Measurements from ENCODE around the gene DCUN1D3.
"Not testable (repeated sequence)": the region's sequence is repeated elsewhere in the genome, so short reads cannot be mapped to it uniquely, and the experiment has no call there.

Gene DCUN1D3, protein sequence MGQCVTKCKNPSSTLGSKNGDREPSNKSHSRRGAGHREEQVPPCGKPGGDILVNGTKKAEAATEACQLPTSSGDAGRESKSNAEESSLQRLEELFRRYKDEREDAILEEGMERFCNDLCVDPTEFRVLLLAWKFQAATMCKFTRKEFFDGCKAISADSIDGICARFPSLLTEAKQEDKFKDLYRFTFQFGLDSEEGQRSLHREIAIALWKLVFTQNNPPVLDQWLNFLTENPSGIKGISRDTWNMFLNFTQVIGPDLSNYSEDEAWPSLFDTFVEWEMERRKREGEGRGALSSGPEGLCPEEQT

DNA sequence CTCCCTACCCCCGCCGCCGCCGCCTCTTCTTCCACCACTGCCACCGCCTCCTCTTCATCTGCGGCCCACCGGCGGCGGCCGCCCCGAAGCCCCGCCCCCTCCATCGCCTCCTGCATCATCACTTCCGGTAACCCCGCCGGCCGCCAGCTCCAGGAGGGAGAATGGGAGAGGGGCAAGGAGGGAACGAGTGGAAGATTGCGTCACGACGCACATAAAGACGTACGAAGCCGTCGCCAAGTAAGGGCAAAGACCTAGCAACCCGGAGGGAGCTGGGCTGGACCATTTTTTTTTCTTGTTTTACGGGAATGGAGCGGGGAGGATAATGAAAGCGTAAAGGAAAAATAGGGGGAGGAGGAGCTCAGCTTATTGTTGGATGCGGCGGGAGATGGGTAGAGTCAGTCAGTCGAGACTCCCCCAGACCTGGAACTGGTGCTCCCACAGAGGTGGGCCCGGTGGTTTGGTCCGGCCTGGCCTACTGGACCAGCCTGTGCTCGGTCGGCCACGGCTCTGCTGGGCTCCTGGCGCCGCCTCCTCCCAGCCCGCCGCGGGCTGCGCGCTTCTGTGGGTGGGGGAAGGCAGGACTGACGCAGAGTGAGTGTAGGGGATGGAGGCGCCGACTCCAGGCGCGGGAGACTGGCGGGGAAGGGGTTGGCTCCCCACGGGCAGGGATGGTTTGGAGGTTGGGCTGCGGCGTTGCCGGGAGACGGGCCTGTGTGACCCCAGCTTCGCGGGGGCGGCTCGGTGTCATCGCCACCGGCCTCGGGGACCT, at the start of gene DCUN1D3, which contains the start of gene LYRM1:
TSS of gene DCUN1D3 (minus strand) at position 60 of the 769 bp plus-strand sequence. CDS start 37,820 bp downstream, outside the sequence.
TSS of gene LYRM1 (plus strand) at position 473 of the 769 bp plus-strand sequence. CDS start 14,785 bp downstream, outside the sequence.
- DNase-seq (ENCODE audit: low read depth in 2 of 2), result peak; percentile 69 to 75

DNA sequence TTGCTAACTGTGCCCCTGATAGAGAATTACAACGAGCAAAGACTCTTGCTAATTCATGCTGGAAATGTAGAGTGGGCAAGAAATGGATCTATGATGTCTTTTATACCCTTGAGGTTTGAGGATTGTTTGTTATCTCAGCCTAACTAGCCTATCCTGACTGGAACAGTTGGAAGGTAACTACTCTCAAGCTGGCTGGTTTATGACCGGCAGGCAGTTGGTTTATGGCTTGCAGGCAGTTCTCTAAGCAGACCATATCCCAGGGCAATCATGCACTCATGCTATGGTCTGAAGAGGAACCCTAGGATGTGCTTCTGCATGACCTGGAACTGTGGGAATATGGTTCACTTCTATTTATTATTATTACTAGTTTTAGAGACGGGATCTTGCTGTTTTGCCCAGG, 49.5 kb upstream of the DCUN1D3 start:
- DNase-seq (ENCODE audit: low read depth in 2 of 2), result no peak

DNA sequence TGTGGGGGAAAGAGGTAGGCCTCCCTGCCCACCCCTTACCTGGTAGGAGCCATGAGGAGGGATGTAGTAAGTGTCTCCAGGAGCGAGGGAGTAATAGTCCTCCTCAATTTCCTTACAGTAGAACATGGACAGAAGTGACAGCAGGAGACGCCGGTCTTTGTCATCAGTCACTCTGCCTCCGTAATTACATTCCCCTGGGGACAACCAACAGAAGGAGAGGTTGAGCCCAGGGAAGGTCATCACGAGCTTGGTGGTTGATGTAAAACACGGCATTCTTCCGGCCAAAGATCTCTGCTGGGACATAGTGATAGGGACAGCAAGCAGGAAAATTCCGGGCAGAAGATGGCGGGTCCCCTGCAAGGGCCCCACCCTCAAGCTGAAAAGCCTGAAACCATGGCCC, 48.3 kb upstream of the DCUN1D3 start:
- no peak for DNase-seq (ENCODE audit: low read depth in 2 of 2)

DNA sequence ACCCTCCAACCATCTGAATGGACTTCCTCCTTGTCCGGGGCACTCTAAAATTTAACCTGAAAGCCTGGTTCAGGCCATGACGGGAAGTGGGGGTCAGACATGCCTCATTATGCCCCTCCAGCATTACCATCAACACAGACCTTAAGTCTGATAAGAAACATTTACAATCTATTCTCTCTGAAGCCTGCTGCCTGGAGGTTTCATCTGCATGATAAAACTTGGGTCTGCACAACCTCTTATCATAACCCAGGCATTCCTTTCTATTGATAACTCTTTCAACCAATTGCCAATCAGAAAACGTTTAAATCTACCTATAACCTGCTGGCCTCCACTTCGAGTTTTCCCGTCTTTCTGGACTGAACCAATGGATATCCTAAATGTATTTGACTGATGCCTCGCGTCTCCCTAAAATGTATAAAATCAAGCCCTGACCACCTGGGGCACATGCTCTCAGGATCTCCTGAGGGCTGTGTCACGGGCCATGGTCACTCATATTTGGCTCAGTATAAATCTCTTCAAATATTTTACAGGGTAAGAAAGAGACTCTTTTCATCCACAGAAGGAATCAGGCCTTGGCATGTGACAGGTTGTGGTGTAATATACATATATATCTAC, 46.0 kb upstream of the DCUN1D3 start:
- DNase-seq (ENCODE audit: low read depth in 2 of 2), result no peak

DNA sequence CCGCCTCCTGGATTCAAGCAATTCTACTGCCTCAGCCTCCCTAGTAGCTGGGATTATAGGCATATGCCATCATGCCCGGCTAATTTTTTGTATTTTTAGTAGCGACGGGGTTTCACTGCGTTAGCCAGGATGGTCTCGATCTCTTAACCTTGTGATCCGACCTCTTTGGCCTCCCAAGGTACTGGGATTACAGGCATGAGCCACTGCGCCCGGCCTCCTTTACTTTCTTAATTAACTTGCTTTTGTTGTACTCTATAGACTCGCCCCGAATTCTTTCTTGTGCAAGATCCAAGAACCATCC, 45.4 kb upstream of the DCUN1D3 start:
- DNase-seq (ENCODE audit: low read depth in 2 of 2), result not testable (repeated sequence)

DNA sequence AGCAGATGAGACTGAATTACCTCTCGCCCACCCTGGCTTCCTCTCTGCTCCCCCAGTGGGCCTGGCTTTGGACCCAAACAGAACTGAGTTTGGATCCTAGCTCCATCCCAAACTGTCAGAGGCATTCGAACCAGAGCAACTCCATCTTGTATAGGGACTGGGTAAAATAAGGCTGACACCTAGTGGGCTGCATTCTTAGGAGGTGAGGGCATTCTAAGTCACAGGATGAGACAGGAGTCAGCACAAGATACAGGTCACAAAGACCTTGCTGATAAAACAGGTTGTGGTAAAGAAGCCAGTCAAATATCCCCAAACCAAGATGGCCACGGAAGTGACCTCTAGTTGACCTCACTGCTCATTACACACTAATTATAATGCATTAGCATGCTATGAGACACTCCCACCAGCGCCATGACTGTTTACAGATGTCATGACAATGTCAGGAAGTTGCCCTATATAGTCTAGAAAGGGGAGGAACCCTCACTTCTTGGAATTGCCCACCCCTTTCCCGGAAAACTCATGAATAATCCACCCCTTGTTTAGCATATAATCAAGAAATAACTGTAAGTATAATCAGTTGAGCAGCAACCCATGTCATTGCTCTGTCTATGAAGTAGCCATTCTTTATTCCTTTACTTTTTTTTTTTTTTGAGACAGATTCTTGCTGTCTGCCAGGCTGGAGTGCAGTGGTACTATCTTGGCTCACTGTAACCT, 44.9 kb upstream of the DCUN1D3 start:
- DNase-seq (ENCODE audit: low read depth in 2 of 2), result no peak

DNA sequence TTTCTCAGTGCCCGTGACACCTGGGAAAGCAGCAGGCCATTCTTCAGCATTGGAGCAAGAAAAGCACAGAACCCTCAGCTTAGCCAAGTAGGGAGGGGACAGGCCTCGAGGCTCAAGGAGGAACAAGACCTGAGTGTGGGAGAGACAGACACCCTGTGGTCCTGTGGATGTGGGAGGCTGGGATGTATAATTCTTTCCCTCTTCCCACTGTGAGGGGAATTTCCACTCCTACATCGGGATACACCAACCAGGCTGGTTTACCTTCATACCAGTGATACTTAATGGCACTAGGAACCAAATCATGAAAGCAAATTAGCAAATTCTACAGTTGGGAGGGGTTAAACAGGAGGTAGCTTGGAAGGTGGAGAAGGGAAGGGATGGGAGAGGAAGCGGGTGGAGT, 42.1 kb upstream of the DCUN1D3 start:
- no peak for DNase-seq (ENCODE audit: low read depth in 2 of 2)

DNA sequence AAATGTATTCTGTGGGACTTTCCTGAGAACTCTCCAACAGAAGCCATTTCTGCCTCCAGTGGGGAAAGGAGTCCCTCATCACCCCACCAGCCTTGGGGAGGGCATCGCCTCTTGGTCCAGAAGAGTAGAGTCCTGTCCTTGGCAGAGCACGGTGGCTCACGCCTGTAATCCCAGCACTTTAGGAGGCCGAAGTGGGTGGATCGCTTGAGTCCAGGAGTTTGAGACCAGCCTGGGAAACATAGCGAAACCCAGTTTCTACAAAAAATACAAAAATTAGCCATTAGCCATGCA, 41.4 kb upstream of the DCUN1D3 start:
- DNase-seq (ENCODE audit: low read depth in 2 of 2), result no peak

DNA sequence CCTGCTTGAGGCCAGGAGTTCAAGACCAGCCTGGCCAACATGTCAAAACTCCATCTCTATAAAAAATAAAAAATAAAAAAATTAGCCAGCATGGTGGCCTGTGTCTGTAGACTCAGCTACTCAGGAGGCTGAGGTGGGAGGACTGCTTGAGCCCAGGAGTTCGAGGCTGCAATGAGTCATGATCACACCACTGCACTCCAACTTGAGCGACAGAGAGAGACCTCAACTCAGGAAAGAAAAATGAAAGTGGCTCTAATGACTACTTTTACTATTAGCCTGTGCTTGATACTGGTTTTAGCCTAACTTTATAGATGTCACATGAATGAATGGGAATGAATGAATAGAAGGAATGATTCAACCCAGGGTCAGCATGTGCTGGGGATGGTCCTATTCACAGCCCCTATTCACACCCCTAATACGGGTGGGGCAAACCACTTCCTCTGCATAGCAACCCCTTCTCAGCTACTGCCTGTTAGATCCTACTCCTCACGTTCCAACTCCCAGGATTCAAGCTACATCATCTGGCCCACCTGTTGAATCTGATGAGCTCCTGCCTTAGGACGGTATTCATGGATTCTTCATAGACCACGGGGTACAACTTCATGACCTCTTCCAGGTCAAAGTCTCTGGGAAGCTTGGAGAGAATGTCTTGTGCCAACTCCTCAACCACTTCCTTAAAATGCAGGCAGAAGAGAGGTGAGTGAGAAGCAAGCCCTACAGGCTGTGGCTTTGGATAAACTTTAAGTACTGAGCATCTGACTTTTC, 40.9 kb upstream of the DCUN1D3 start:
- DNase-seq (ENCODE audit: low read depth in 2 of 2), result no peak

DNA sequence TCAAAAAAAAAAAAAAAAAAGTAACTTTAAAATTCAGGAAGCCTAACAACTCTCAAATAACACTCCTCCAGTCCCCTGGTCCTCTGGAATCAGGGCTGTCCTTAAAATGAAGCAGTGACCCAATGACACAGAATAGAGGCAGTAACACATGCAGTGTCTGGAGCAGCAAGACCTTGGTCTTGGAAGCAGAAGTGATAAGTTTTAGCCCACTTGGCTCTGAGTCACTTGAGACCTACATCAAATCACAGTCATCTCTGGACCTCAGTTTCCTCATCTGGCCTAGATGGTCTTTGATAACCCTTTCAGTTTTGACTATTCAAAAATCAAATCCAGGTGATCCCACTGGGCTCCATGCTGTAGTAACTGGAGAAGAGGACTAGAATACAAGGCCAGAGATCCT, 39.5 kb upstream of the DCUN1D3 start:
- DNase-seq (ENCODE audit: low read depth in 2 of 2), result no peak

DNA sequence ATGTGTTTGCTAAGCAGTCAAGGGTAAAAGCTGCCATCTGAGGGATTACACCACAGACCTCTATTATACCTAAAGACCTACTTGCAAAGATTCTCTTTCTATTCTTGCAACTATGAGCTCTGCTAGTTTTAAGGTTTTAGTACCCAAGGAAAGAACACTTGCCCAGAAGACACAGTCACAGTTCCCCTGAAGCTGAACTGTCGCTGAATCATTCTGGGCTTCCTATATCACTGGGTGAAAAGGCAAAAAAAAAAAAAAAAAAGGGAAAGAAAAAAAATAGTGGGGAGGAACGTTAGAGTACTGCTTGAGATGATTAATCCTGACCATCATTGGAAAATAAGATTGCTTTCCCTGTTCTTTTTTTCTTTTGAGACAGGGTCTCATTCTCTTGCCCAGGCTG, 38.3 kb upstream of the DCUN1D3 start:
- DNase-seq (ENCODE audit: low read depth in 2 of 2), result no peak

DNA sequence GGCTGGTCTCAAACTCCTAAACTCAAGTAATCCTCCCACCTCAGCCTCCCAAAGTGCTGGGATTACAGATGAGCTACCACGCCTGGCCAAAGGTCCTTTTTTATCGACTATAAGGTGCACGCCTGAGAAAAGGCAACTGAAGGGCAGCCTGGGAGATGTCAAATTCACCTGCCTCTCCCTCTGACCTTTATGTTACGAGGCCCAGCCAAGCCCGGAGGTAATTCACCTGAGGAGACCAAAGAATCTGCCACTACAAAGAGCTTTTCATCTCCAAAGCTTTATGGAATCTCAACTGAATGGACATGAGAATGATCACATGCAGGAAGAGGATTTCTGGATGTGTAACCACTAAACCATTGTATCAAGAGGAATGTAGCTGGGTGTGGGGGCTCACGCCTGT, 37.6 kb upstream of the DCUN1D3 start:
- DNase-seq (ENCODE audit: low read depth in 2 of 2), result no peak

DNA sequence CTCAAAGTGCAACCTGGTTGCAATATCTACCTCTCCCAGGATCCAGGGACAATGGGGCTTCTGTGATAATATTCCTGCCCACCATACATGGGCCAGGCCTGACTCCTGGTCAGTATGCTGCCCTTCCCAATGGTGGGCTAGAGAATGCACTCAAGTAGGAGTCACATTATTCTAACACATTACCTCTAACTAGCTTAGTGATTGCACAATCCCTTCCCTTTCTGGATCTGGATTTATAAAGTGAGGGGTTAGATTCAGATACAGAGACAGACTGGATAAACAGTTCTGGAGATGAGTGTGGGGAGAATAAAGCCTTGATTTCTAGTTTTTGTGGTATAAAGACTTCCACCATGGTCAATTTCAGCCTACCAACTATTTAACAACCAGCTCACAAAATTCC, 33.4 kb upstream of the DCUN1D3 start:
- DNase-seq (ENCODE audit: low read depth in 2 of 2), result no peak

DNA sequence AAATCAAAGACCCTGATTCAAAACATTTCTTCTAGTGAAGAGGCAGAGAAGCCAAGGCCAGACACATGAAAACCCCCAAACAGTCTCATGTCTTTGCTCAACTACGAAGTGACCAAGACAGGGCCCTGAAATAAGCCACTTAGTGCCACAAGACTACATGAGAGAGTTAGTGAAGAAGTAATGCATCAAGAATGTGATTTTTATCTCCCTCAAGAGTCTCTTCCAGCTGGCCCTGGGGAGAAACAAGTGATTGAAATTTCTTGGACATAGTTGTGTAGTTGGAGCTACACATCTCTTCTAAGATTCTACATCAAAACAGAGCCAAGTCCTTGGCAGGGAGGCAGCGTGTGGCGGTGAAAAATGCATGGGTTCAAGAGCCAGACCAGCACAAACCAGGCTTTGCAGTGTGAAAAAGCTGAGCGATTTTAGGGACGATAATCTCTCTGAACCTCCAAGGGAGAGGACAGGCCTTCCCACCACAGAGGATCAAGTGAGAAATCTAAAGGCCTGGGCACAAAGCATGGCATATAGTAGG, 31.0 kb upstream of the DCUN1D3 start:
- no peak for DNase-seq (ENCODE audit: low read depth in 2 of 2)

DNA sequence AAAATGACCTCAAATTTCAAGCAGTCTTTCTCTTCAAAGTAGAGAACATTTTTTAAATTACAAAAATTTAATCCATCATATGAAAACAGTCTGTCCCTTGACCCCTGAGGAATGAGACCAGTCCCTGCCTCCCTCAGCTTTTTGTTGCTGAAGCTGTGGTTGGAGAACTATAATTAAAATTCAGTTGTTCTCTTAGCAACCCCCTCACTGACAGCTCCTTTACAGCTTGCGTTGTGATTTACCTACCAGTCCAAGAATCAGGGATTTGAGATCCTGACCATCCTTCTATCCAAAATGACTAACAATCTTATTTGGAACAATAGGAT, 30.2 kb upstream of the DCUN1D3 start:
- no peak for DNase-seq (ENCODE audit: low read depth in 2 of 2)

DNA sequence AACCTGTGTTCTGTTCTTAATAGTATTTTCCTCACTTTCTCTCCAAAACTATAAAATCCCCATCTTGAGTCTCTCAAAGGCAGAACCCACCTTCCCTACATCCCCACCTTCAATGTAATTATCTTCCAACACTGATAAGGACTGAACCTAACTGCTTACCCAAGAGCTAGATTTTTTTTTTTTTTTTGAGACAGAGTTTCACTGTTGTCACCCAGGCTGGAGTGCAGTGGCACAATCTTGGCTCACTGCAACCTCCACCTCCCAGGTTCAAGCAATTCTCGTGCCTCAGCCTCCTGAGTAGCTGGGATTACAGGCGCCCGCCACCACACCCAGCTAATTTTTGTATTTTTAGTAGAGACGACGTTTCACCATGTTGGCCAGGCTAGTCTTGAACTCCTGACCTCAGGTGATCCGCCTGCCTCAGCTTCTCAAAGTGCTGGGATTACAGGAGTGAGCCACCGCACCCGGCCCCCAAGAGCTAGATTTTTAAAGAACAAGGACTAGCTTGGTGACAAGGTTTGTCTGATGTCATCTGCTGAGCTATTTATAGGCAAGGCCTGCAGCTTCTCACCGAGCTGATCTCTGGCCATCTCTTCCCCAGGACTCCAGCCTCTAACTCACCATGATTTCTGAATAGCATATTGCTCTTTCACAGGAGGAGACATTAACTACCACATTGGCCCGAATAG, 29.7 kb upstream of the DCUN1D3 start:
- not testable (repeated sequence) for DNase-seq (ENCODE audit: low read depth in 2 of 2)

DNA sequence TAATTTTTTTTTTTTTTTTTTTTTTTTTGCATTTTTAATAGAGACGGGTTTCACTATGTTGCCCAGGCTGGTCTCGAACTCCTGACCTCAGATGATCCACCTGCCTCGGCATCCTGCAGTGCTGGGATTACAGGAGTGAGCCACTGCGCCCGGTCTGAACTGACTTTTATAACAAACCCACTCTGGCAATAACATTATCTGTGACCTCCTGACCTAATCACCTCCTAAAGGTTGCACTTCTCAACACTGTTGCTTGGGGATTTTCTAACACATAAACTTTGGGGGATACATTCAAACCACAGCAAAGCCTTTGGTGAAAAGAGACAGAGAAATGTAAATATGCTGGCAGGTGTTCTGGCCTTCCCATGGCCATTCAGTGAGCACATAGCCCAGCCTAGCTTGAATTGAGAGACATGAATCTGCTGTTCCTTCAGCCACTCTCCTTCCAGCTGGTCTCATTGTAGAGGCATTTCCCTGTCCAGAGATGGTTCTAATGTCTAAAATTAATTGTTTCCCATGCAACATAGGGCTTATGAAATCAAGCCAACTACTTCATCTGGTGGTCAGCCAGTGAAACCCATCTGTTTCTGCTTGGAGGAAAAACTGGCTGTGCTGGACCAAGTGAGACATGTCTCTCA, 28.7 kb upstream of the DCUN1D3 start:
- no peak for DNase-seq (ENCODE audit: low read depth in 2 of 2)

DNA sequence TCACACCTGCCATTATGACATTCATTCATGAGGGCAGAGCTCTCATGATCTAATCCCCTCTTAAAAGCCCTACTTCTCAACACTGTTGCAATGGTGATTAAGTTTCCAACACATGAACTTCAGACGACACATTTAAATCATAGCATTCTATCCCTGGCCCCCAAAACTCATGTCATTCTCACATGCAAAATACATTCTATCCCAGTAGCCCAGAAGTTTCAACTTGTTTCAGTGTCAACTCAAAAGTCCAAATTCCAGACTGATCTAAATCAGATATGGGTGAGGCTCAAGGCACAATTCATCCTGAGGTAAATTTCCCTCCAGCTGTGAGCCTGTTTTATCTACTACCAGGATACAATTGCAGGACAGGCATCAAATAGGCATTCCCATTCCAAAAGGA, 25.6 kb upstream of the DCUN1D3 start:
- no peak for DNase-seq (ENCODE audit: low read depth in 2 of 2)

DNA sequence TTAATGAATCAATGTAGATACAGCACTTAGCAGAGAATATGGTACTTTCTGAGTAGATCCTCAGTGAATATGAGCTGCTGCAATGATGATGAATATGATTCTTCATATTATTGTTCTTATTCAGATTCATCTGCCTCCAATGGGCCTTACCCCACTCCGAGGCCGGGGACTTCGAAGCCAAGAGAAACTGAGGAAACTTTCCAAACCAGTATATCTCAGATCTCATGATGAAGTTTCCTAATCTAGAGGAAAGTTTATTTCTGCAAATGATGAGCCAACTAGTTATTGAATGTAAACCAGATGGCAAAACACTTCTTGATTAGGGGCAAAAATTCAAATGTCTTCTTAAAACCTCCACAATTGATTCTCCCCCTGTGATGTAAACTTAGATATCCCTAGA, 23.7 kb upstream of the DCUN1D3 start:
- DNase-seq (ENCODE audit: low read depth in 2 of 2), result no peak

DNA sequence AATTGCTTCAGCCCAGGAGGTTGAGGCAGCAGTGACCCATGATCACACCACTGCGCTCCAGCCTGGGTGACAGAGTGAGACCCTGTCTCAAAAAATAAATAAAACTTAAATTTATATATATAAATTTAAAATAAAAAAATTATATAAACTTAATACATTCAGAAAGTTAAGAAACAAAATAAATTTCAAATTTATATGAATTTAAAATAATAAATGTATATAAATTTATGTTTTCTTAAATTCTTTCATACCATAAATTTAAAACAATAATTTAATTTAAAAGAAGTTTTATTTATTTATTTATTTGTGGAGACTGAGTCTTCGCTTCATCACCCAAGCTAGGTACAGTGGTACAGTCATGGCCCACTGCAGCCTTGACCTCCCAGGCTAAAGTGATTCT, 20.6 kb upstream of the DCUN1D3 start:
- DNase-seq (ENCODE audit: low read depth in 2 of 2), result no peak

DNA sequence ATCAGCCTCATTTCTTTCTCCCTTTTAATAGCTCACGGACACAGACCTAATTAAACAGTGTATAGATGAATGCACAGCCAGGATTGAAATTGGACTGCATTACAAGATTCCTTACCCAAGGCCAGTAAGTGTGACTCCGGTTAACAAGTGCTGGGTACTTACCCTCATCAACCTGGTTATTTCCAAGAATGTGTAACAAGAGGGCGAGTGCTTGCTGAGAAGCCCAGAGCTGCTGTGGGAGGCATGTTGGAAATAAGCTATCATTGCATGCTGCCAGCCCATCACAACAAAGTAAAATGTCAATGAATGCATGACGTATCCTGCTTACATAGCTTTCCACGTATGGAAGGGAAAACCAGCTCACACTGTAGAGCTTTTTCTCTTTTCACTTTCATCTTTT, 19.9 kb upstream of the DCUN1D3 start:
- no peak for DNase-seq (ENCODE audit: low read depth in 2 of 2)

Data from stimulated activated CD8-positive, alpha-beta memory T cell treated with anti-CD3 and anti-CD28 coated beads, Interleukin-2, amount 100 ng/mL, for 1 hour (primary cell).